Measurements from ENCODE around the gene METAP1D.

The METAP1D gene

DNA sequence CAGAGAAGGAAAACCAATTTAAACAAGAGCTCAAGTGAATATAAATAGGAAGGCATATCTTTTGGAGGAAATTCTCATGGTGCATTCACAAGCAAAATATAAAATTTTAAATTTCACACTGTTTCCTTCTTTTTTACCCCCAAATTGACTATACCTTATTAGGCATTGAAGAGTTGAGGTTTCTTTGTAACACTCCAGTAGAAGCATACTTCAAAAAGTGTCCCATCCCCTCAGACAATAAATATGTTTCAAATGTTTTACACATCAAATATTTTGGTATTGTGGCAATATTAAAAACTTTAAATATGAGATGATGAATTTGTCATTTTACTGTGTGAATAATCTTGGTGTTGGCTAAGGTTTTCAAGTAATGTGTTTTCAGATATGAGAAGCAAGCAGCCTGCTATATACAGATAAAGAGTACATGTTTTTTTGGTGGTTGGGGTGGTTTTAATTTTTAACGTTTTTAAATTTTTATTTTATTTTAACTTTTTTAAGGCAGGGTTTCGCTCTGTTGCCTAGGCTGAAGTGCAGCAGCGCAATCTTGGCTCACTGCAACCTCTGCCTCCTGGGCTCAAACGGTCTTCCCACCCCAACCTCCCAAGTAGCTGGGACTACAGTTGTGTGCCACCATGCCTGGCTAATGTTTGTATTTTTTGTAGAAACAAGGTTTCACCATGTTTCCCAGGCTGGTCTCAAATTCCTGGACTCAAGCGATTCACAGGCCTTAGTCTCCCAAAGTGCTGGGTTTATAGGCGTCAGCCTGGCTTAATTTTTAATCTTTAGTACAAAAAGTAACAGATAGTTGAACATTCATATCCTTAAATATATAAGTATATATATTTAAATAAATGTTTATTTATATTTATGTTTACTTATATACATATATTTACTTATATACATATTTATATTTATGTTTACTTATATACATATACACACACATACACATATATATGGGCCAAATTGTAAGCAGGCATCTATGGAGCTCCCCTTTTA is 49.1 kb downstream of the METAP1D start:
- Histone ChIP-seq H3K9me3 (no peaks in the 10 kb centered on the region), H3K4me3 (ENCODE audit: low read depth, low read length) (no peak overlapping the region), H3K4me1 (no peaks in the 10 kb centered on the region), H3K36me3 (no peaks in the 10 kb centered on the region), H3K27me3 (no peaks in the 10 kb centered on the region)
- TF ChIP-seq, protein P1, sequence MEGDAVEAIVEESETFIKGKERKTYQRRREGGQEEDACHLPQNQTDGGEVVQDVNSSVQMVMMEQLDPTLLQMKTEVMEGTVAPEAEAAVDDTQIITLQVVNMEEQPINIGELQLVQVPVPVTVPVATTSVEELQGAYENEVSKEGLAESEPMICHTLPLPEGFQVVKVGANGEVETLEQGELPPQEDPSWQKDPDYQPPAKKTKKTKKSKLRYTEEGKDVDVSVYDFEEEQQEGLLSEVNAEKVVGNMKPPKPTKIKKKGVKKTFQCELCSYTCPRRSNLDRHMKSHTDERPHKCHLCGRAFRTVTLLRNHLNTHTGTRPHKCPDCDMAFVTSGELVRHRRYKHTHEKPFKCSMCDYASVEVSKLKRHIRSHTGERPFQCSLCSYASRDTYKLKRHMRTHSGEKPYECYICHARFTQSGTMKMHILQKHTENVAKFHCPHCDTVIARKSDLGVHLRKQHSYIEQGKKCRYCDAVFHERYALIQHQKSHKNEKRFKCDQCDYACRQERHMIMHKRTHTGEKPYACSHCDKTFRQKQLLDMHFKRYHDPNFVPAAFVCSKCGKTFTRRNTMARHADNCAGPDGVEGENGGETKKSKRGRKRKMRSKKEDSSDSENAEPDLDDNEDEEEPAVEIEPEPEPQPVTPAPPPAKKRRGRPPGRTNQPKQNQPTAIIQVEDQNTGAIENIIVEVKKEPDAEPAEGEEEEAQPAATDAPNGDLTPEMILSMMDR (IDR thresholded peaks at IDR 0.05; ENCODE audit: low read depth, low read length), result no peak
- DNase-seq, result no peak

DNA sequence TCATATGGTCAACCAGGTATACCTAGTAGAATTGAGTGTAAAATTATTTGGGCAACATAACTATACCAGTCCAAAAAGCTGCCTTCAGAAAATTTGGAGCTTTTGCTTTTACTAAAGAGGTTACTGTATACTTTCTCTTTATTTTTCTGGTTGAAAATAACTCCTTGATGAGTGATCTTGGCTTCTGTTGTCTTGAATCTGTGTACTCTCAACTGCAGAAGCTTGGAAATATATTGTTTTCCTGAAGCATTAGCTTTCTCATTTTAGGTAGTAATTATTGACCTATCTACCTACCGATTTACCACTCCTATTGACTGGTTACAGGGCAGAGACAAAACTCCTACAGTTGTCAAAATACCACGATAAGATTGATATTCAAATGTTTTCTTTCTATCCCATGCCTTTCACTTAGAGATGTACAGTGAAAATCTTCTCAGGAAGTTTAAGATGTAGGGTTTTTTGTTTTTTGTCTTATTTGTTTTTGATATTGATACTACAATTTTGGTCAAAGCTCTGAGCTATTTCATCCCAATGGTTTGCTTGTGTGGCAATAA is 49.9 kb downstream of the METAP1D start:
- no peak overlapping the region for H3K4me3 ChIP-seq (ENCODE audit: low read depth, low read length)
- DNase-seq, result no peak
- no peaks in the 10 kb centered on the region for H3K27me3 ChIP-seq
- TF ChIP-seq, protein P1 (IDR thresholded peaks at IDR 0.05; ENCODE audit: low read depth, low read length), result no peak
- H3K36me3 ChIP-seq, result no peaks in the 10 kb centered on the region
- H3K4me1 ChIP-seq, result no peaks in the 10 kb centered on the region
- no peaks in the 10 kb centered on the region for H3K9me3 ChIP-seq

DNA sequence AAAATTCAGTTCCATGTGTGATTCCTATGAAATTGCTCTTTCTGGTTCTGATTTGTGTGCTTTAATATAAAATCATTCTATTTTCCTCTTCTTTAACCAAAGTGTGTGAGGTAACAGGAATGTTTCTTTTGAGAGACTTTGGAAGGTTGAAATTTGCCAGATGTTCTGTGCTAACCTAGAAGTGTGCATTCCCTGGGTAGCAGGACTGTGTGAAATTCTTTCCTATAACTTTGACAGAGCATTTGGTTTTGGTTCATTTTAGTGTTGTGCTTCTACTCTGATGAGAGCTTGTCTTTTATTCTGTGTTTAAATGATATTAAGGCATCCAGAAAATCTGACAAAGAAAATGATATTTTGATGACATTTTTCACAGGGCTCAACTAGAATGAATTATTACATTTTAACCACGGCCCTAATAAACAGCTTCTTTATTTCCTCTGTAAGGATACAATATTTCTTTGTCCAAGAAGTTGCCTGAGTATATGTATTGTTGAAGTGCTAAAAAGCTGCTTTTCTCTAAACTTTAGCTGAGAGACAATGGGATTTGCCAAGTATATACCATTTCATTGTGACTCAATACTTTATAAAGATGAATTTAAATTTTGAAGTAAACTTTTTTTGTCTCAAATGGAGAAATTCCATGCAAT is 50.8 kb downstream of the METAP1D start:
- TF ChIP-seq, protein P1 (IDR thresholded peaks at IDR 0.05; ENCODE audit: low read depth, low read length), result no peak
- no peaks in the 10 kb centered on the region for H3K27me3 ChIP-seq
- H3K36me3 ChIP-seq, result no peaks in the 10 kb centered on the region
- H3K9me3 ChIP-seq, result no peaks in the 10 kb centered on the region
- no peak overlapping the region for H3K4me3 ChIP-seq (ENCODE audit: low read depth, low read length)
- no peaks in the 10 kb centered on the region for H3K4me1 ChIP-seq
- DNase-seq, result no peak

DNA sequence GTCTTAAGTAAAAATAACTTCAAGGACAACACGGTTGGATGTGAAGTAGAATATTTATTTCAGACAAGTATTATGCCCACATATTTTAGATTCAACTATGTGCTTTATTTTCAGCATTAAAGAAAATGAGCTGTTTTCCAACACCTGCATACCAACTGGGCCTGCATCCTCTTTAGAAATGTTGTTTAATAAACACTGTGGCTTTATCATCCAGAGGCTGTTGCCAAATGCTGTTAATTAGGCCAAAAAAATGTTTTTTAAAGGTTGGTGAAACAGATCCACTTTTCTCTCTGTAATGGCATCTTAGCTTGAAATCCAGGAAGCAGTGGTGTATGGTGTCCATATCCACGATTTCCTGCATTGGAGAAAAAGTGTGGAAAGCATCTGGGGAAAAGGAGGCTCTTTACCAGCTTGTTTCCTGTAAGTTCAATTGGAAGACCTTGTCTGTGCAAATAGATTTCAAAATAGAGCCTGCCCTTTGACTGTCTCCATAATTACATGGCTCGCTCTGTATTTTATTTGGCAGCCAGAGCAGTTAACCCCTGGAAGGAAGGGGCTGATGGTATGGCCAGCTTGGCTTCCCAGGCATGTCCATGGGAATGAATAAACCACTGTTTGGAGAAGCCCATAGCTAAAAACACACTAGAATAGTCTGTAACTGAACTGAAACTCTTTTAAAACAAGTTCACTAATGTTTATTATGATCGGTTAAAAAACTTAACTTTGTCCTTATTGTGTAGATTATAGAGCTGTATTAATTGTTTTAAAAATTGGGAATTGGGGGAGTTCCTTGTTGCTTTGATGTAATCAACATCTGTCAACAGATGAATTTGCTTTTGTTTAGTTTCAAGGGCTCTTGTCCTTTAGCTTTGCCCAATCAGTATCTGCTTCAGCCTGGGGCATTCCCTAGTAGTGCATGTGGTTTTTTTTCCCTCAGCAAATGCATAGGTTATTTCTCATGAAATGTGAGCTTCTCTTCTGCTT is 52.5 kb downstream of the METAP1D start:
- no peak overlapping the region for H3K4me3 ChIP-seq (ENCODE audit: low read depth, low read length)
- no peaks in the 10 kb centered on the region for H3K4me1 ChIP-seq
- no peak for DNase-seq
- TF ChIP-seq, protein P1 (IDR thresholded peaks at IDR 0.05; ENCODE audit: low read depth, low read length), result no peak
- no peaks in the 10 kb centered on the region for H3K36me3 ChIP-seq
- H3K9me3 ChIP-seq, result no peaks in the 10 kb centered on the region
- no peaks in the 10 kb centered on the region for H3K27me3 ChIP-seq

DNA sequence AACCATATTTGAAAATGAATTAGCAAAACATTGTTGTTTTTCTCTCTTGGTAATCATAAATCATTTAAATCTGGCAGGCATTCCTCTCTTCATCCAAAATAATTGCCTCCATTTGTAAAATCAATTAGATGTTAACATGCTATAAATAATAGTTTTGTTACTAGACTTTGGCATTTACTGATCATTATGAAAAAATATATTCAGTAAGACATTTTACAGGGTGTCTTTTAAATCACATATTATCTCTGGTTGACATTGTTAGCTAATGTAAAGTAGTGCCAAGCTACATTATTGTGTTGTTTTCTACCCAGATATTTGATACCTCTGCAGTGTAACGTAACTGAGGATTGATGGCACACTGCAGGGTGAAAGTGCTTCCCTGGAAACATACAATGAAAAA is 53.7 kb downstream of the METAP1D start:
- no peaks in the 10 kb centered on the region for H3K4me1 ChIP-seq
- TF ChIP-seq, protein P1 (IDR thresholded peaks at IDR 0.05; ENCODE audit: low read depth, low read length), result no peak
- DNase-seq, result no peak

More for the DNA sequence above, 53.7 kb downstream of the METAP1D start:
- no peaks in the 10 kb centered on the region for H3K27me3 ChIP-seq
- H3K4me3 ChIP-seq (ENCODE audit: low read depth, low read length), result no peak overlapping the region
- H3K9me3 ChIP-seq, result no peaks in the 10 kb centered on the region
- H3K36me3 ChIP-seq, result no peaks in the 10 kb centered on the region
